BE2C (cell line): ENCODE results near the gene MYLK.

Source experiments
- DNase-seq: peaks from one replicate; pipeline ENCODE4 v3.0.0-alpha.2; 2020
- H3K27me3 ChIP-seq: fragments of 250-450 bp; sonication (Bioruptor Pico); 2 replicates; pipeline ENCODE4 v1.5.1; 2020; ENCODE audit warnings: mild to moderate bottlenecking
- H3K36me3 ChIP-seq: fragments of 250-450 bp; sonication (Bioruptor Pico); 2 replicates; pipeline ENCODE4 v1.5.1; 2020; ENCODE audit warnings: mild to moderate bottlenecking
- H3K4me1 ChIP-seq: fragments of 250-450 bp; sonication (Bioruptor Pico); 2 replicates; pipeline ENCODE4 v1.5.1; 2020
- H3K4me3 ChIP-seq: 2 replicates; pipeline ENCODE4 v1.5.1; 2011; ENCODE audit warnings: low read depth, low read length
- H3K9me3 ChIP-seq: fragments of 250-450 bp; sonication (Bioruptor Pico); 2 replicates; pipeline ENCODE4 v1.5.1; 2020
- TF ChIP-seq, protein P1 (sequence below): IDR thresholded peaks from 2 replicates; pipeline ENCODE4 v1.5.1; 2012; ENCODE audit warnings: mild to moderate bottlenecking, low read depth, low read length

MYLK gene

DNA sequence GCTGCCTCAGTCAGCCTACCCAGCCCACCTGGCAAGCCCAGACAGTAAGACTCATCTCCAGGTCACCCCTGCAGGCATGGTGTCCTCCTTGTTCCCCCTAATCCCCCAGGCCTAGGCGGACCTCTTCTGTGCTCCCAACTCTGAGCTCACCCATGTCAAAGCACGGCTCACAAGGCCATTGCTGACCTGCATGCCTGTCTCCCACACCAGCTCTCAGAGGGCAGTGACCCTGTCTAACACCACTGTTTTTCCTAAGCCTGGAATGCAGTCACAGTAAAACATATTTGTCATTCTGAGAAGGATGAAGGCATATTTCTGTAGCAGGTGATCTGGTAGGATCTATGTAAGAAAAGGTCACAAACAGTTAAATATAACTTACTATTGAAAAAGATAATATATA is 189.0 kb downstream of the MYLK start:
- Histone ChIP-seq H3K9me3 (no peaks in the 10 kb centered on the region), H3K4me3 (no peak overlapping the region), H3K4me1 (no peaks in the 10 kb centered on the region; the same call in 1 of the 2 replicates), H3K36me3 (no peaks in the 10 kb centered on the region), H3K27me3 (no peaks in the 10 kb centered on the region)
- TF ChIP-seq, protein P1, sequence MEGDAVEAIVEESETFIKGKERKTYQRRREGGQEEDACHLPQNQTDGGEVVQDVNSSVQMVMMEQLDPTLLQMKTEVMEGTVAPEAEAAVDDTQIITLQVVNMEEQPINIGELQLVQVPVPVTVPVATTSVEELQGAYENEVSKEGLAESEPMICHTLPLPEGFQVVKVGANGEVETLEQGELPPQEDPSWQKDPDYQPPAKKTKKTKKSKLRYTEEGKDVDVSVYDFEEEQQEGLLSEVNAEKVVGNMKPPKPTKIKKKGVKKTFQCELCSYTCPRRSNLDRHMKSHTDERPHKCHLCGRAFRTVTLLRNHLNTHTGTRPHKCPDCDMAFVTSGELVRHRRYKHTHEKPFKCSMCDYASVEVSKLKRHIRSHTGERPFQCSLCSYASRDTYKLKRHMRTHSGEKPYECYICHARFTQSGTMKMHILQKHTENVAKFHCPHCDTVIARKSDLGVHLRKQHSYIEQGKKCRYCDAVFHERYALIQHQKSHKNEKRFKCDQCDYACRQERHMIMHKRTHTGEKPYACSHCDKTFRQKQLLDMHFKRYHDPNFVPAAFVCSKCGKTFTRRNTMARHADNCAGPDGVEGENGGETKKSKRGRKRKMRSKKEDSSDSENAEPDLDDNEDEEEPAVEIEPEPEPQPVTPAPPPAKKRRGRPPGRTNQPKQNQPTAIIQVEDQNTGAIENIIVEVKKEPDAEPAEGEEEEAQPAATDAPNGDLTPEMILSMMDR: no peak
- no peak for DNase-seq

DNA sequence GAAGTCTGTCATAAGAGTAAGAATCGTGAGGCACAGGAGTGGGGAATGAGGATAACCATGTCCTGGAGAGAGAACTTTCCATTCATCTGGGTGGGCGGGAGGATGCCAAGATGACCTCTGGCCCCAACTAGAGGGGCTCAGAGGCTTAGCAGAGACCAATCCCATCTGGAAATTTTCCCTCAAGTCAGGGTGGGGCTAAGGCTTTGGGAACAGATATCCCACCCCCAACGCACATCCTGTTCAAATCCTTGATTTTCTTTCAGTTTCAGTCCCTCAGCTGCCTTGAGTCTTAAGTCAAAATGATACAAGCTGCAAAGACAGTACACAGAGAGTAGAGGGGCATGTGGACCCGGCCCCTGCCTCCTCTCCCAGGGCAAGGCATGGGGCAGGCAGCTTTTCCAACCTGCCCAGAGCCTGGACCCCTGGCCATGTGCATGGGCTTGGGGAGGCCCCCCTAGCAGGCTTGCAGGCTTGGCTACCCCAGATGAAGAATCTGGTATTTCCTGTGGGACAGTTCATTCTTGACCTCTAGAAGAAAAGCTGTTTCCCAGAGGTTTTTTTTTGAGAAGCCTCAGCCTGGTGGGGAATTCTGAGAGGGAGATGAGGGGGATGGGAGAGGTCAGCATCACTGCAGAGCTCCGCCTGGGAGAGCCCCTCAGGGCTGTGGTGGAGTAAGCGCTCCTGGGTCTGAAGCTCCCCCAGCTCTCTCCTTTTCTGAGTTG is 189.6 kb downstream of the MYLK start:
- H3K36me3 ChIP-seq: no peaks in the 10 kb centered on the region
- H3K9me3 ChIP-seq: no peaks in the 10 kb centered on the region
- H3K27me3 ChIP-seq: no peaks in the 10 kb centered on the region
- no peak for DNase-seq
- H3K4me1 ChIP-seq: no peaks in the 10 kb centered on the region; the same call in 1 of the 2 replicates
- no peak overlapping the region for H3K4me3 ChIP-seq
- TF ChIP-seq, protein P1: no peak

DNA sequence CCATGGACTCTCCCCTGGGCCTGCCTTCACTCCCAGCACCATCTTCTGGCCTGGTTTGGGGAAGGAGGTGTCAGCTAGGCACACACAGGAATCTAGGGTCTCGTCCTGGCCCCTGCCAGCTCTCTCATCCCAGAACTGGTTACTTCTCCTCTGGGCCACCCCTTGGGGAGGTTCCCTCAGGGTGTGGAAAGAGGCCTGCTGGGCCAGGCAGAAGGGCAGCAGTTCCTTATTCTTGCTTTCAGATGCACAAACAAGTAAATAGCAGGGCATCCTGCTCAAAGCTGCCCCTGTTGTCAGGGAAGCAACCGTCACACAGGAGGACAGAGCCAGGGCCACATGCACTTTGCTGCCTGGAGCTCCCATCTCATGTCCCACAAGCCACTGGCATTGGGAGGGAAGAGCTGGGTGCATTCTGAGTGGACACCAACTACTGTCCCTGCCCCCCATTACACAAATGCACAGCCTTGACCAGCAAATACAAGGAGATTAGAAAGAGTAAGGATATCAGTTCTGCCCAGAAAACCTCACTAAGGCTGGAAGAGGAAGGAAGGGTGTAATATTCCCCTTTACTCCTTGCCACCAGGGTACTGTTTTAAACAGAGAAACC is 190.4 kb downstream of the MYLK start:
- H3K27me3 ChIP-seq: no peaks in the 10 kb centered on the region
- no peaks in the 10 kb centered on the region for H3K36me3 ChIP-seq
- no peak overlapping the region for H3K4me3 ChIP-seq
- no peak for DNase-seq
- no peaks in the 10 kb centered on the region; the same call in 1 of the 2 replicates for H3K4me1 ChIP-seq
- H3K9me3 ChIP-seq: no peaks in the 10 kb centered on the region
- TF ChIP-seq, protein P1: no peak

DNA sequence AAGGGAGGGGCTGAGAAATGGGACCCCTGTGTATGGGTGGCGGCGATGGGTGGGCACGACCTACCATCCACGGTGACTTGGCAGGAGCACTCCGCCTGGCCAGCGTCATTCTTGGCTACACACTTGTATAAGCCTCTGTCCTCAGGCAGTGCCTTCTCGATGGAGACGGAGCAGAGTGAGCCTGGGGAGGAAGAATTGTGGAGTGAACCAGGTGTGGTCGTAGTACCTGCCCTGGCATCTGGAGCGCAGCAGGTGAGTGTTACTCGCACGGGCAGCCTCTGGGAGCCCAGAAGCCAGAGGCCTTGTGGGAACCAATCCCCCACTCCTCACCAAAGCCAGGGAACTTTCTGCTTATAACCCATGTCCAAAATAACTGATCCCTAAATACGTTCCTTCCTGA is 191.5 kb downstream of the MYLK start:
- Histone ChIP-seq H3K9me3 (no peaks in the 10 kb centered on the region), H3K36me3 (no peaks in the 10 kb centered on the region), H3K27me3 (no peaks in the 10 kb centered on the region), H3K4me1 (no peaks in the 10 kb centered on the region; the same call in 1 of the 2 replicates), H3K4me3 (no peak overlapping the region)
- DNase-seq: no peak
- TF ChIP-seq, protein P1: no peak

DNA sequence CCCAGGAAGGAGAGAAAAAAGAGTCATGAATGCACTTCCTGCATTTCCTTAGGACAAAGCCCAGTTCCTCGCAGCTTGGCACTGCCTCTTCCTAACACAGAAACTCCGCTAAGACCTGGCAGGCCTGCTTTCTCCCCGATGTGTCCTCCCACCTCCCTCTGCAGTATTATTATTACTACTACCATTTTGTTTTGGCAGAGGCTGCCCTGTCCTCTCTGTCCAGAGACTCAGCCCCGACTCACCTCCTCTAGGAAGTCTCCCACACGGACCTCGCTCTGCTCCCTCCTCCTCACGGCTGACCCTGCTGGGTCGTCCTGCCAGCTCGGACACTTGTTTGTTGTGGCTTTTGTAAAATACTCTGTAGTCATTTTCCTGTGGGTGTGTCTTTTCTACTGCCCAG is 192.1 kb downstream of the MYLK start:
- no peaks in the 10 kb centered on the region; the same call in 1 of the 2 replicates for H3K4me1 ChIP-seq
- no peaks in the 10 kb centered on the region for H3K36me3 ChIP-seq
- no peak overlapping the region for H3K4me3 ChIP-seq
- DNase-seq: no peak
- TF ChIP-seq, protein P1: no peak
- H3K9me3 ChIP-seq: no peaks in the 10 kb centered on the region
- no peaks in the 10 kb centered on the region for H3K27me3 ChIP-seq

DNA sequence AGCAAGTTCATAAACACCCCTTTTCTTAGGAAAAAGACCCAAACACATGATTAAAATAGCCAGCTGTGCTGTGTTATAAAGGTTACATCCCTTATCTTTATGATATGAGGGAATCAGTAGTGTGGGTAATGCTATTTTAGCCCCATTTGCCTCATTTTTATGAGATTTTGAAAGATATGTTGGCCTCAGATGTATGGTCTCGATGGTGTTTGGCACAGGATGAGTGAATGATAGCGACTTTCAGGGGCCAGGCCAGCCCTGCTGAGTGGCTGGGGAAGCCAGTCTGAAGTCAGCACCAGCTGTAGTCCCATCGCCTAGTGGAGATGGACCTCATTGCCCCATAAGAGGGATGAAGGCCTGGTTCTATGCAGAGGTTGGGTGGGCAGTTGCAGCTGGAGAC is 194.3 kb downstream of the MYLK start:
- TF ChIP-seq, protein P1: no peak
- Histone ChIP-seq H3K4me3 (no peak overlapping the region), H3K9me3 (no peaks in the 10 kb centered on the region), H3K36me3 (no peaks in the 10 kb centered on the region), H3K4me1 (no peaks in the 10 kb centered on the region), H3K27me3 (no peaks in the 10 kb centered on the region)
- no peak for DNase-seq
